Neural progenitor cell (in vitro differentiated cells): ENCODE measurements around the gene TRMT61A.

Experiments used
- EZH2 ChIP-seq: fragments of 200-600 bp; sonication (generic); IDR thresholded peaks from 2 replicates; pipeline ENCODE4 v1.6.1; 2017; ENCODE audit warnings: antibody characterized with exemption, mild to moderate bottlenecking, moderate library complexity
- EZH2phosphoT487 ChIP-seq: fragments of 200-600 bp; sonication (generic); IDR thresholded peaks from 2 replicates; pipeline ENCODE4 v1.6.1; 2017; ENCODE audit warnings: antibody characterized with exemption
- TF ChIP-seq, protein P1 (sequence below): fragments of 200-600 bp; sonication (generic); IDR thresholded peaks from 2 replicates; pipeline ENCODE4 v1.5.1; 2017; ENCODE audit warnings: antibody characterized with exemption, mild to moderate bottlenecking

DNA sequence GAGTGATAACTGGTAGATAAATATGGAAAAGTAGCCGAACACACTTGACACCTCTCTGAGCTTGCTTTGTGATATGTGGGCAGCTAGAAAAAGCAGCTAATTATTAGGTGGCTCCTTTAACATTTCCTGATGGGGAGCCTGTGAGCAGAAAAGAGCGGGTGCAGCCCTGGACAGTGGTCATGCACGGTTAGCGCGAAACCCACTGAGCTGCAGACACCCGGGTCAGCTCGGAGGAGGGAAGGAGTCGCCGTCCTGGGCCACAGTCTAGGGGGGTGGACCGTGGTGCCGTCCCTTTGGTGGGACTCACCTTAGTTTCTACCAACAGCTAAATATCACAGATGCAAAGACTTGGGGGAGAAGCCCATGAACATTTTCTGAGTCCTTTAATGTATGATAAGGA is 40.4 kb downstream of the TRMT61A start:
- TF ChIP-seq, protein P1, sequence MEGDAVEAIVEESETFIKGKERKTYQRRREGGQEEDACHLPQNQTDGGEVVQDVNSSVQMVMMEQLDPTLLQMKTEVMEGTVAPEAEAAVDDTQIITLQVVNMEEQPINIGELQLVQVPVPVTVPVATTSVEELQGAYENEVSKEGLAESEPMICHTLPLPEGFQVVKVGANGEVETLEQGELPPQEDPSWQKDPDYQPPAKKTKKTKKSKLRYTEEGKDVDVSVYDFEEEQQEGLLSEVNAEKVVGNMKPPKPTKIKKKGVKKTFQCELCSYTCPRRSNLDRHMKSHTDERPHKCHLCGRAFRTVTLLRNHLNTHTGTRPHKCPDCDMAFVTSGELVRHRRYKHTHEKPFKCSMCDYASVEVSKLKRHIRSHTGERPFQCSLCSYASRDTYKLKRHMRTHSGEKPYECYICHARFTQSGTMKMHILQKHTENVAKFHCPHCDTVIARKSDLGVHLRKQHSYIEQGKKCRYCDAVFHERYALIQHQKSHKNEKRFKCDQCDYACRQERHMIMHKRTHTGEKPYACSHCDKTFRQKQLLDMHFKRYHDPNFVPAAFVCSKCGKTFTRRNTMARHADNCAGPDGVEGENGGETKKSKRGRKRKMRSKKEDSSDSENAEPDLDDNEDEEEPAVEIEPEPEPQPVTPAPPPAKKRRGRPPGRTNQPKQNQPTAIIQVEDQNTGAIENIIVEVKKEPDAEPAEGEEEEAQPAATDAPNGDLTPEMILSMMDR: no peak
- TF ChIP-seq EZH2phosphoT487: no peak
- no peak for TF ChIP-seq EZH2
